Neutrophil (primary cell): Measurements from ENCODE around the gene FOXN4.

Experiments
- H3K27ac ChIP-seq: fragments of 200-600 bp; sonication (generic); 2 replicates; pipeline ENCODE4 v1.5.1; 2016; ENCODE audit warnings: mild to moderate bottlenecking, moderate library complexity
- H3K27me3 ChIP-seq: fragments of 200-600 bp; sonication (generic); 2 replicates; pipeline ENCODE4 v1.6.0; 2016; ENCODE audit warnings: mild to moderate bottlenecking
- H3K36me3 ChIP-seq: fragments of 200-600 bp; sonication (generic); 2 replicates; pipeline ENCODE4 v1.5.1; 2017
- H3K4me1 ChIP-seq, 2 experiments: fragments of 200-600 bp in 1 of 2; sonication (generic) in 1 of 2; 1 replicate in 1 of 2; 2 replicates in 1 of 2; pipeline versions ENCODE4 v1.5.1 to v1.6.1; 2013 to 2016; ENCODE audit warnings: low read depth in 1 of 2, low read length in 1 of 2, mild to moderate bottlenecking in 1 of 2, moderate library complexity in 1 of 2; ENCODE audit not compliant: control insufficient read depth in 1 of 2, insufficient read depth in 1 of 2
- H3K4me3 ChIP-seq, 2 experiments: fragments of 200-600 bp in 1 of 2; sonication (generic) in 1 of 2; 1 replicate in 1 of 2; 2 replicates in 1 of 2; pipeline ENCODE4 v1.5.1; 2013 to 2016; ENCODE audit warnings: low read depth in 1 of 2, low read length in 1 of 2, mild to moderate bottlenecking in 1 of 2, moderate library complexity in 1 of 2
- H3K9me3 ChIP-seq: fragments of 200-600 bp; sonication (generic); 2 replicates; pipeline ENCODE4 v1.5.1; 2016
- CTCF ChIP-seq: fragments of 200-600 bp; sonication (generic); IDR thresholded peaks from 2 replicates; pipeline ENCODE4 v1.5.1; 2016; ENCODE audit warnings: antibody characterized with exemption

FOXN4 gene

DNA sequence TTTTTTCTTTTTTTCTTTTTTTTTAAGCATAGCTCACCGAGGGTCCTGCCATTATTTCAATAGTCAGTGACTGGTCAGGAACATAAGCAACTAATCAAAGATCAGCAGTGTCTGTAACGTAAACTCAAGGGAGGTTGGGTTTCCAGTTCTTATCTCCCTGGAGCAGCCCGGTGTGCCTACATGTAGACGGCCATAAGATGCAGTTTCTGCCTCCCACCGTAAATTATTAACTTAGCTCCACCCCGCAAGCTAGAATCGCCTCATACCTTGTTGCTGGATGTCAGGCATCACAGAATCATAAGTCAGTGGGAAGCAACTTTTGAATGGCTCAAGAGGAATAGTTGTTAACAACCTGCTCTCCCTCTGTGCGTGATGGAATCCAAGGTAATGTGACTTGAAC, 38.5 kb upstream of the FOXN4 start, which contains the start of gene MYO1H:
MYO1H (plus strand) TSS at position 312 of the 400 bp plus-strand sequence; CDS start at position 373, 61 bp downstream.
- Histone ChIP-seq H3K27ac (no peak within 1 kb of the TSS), H3K36me3 (no peaks in the 10 kb centered on the region), H3K27me3 (peaks cover 35% of the 10 kb centered on the region), H3K4me3 (no peak within 1 kb of the TSS), H3K9me3 (no peaks in the 10 kb centered on the region), H3K4me1 (peaks cover 0 to 4% of the 10 kb centered on the region in 2 experiments)
- TF ChIP-seq CTCF = no peak

DNA sequence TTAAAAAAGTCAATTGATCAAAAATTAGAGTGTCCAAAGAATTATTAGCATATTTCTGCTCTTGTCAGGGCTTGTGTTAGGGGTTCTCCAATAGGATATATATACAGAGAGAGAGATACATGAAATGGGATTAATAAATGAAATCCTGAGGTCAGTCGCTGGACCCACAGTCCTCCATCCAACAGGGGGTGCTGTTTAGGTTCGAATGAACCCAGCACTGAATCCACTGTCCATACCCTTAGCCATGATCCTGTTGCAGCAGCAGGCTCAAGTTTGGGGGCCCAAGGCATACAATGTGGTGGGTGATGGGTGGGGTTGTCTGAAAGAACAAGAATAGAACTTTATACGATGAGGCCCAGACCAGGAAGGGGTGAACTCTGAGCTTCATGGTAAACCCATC, 37.8 kb upstream of the FOXN4 start:
- Histone ChIP-seq H3K9me3 (no peaks in the 10 kb centered on the region), H3K4me3 (no peak overlapping the region), H3K4me1 (peaks cover 0 to 4% of the 10 kb centered on the region in 2 experiments), H3K27ac (no peak overlapping the region), H3K36me3 (no peaks in the 10 kb centered on the region), H3K27me3 (peaks cover 28% of the 10 kb centered on the region)
- TF ChIP-seq CTCF = no peak

GRCh38 chr12:109345428-109345827, 36.3 kb upstream of the FOXN4 start:
- H3K27me3 ChIP-seq = peaks cover 27% of the 10 kb centered on the region
- no peak for TF ChIP-seq CTCF

DNA sequence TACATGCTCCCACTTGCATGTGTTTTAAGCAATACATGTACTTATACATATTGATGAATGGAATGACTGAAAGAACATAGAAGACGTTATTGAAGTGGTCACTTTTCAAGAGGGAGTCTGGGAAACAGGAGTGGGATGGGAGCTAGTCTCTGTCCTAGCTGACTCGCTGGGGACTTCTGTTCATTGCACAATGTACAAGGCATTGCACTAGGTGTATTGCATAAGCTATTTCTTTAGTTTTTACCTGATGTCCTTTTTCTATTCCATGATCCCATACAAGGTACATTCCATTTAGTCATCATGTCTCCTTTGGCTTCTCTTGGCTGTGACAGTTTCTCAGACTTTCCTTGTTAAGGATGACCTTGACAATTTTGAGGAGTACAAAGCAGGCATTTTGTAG, 34.6 kb upstream of the FOXN4 start:
- H3K4me1 ChIP-seq = peaks cover 0 to 4% of the 10 kb centered on the region in 2 experiments
- TF ChIP-seq CTCF = no peak
- no peaks in the 10 kb centered on the region for H3K9me3 ChIP-seq
- H3K27me3 ChIP-seq = peaks cover 31% of the 10 kb centered on the region
- no peak overlapping the region for H3K4me3 ChIP-seq
- H3K36me3 ChIP-seq = no peaks in the 10 kb centered on the region
- H3K27ac ChIP-seq = no peak overlapping the region

More at GRCh38 chr12:109345428-109345827, 36.3 kb upstream of the FOXN4 start:
- Histone ChIP-seq H3K9me3 (no peaks in the 10 kb centered on the region), H3K4me3 (no peak overlapping the region), H3K4me1 (peaks cover 0 to 4% of the 10 kb centered on the region in 2 experiments), H3K36me3 (no peaks in the 10 kb centered on the region), H3K27ac (no peak overlapping the region)

DNA sequence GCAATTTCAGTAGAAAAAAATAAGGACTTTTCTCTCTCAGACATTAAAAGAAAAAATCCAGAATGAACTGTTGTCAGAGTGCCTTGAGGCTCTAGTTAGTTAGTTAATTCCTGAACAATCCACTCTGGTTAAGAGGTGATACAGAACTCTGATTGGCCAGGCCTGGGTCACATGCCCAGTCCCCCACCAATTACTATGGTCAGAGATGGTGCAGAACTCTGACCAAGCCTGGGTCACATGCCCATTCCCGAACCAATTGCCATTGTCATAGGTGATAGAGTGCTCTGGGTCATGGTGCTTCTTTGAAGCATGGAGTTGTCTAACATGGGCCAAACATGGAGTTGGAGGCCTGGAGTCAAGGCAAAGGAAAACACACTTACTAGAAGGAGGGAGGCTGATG, 27.5 kb upstream of the FOXN4 start:
- Histone ChIP-seq H3K9me3 (no peaks in the 10 kb centered on the region), H3K36me3 (no peaks in the 10 kb centered on the region), H3K4me1 (no peaks in the 10 kb centered on the region), H3K27ac (no peak overlapping the region), H3K4me3 (no peak overlapping the region), H3K27me3 (peaks cover 17% of the 10 kb centered on the region)
- TF ChIP-seq CTCF = no peak

DNA sequence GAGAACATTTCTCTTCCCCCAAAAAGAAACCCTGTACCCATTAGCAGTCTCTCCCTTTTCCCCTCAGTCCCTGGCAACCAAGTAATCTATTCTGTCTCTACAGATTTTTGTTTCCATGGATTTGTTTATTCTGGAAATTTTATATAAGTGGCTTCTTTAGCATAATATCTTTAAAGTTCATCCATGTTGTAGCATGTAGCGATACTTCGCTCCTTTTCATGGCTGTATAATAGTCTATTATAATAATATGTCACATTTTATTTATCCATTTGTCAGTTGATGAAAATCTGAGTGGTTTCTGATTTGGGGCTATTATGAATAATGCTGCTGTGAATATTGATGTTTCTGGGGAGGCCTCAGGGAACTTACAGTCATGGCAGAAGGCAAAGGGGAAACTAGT, 25.8 kb upstream of the FOXN4 start:
- H3K4me1 ChIP-seq = no peaks in the 10 kb centered on the region
- no peak for TF ChIP-seq CTCF
- H3K27ac ChIP-seq = no peak overlapping the region
- no peaks in the 10 kb centered on the region for H3K9me3 ChIP-seq
- H3K4me3 ChIP-seq = no peak overlapping the region
- no peaks in the 10 kb centered on the region for H3K36me3 ChIP-seq
- peaks cover 3% of the 10 kb centered on the region for H3K27me3 ChIP-seq
